GM18505 (cell line): Measurements from ENCODE around the gene CYP26B1.
"Not testable (repeated sequence)": the region's sequence is repeated elsewhere in the genome, so short reads cannot be mapped to it uniquely, and the experiment has no call there.

Experiments used
- ATAC-seq: cut with Tn5 transposase; IDR thresholded peaks from one replicate; pipeline ENCODE4 v1.9.1; 2021; ENCODE audit not compliant: unreplicated experiment
- POLR2A ChIP-seq: IDR thresholded peaks from 4 replicates; pipeline ENCODE4 v1.6.1; 2011; ENCODE audit warnings: borderline replicate concordance; ENCODE audit not compliant: insufficient read depth, insufficient read length; ENCODE audit errors: extremely low read depth

Gene CYP26B1

GRCh38 chr2:72089028-72089427 is 58.6 kb downstream of the CYP26B1 start:
- TF ChIP-seq POLR2A: no peak
- ATAC-seq: no peak

- not testable (repeated sequence) for ATAC-seq
These were observed 60.6 kb downstream of the CYP26B1 start for GRCh38 chr2:72086871-72087633.

- no peak for TF ChIP-seq POLR2A
- no peak for ATAC-seq
These were observed 62.1 kb downstream of the CYP26B1 start for GRCh38 chr2:72085513-72085912.

- ATAC-seq: no peak
These were observed 62.6 kb downstream of the CYP26B1 start for GRCh38 chr2:72085036-72085435.

GRCh38 chr2:72084584-72084976 is 63.1 kb downstream of the CYP26B1 start:
- ATAC-seq: no peak
- no peak for TF ChIP-seq POLR2A

More at GRCh38 chr2:72085036-72085435, 62.6 kb downstream of the CYP26B1 start:
- TF ChIP-seq POLR2A: no peak

- ATAC-seq: no peak
These were observed 63.7 kb downstream of the CYP26B1 start for GRCh38 chr2:72083751-72084583.

GRCh38 chr2:72082887-72083286 is 64.8 kb downstream of the CYP26B1 start:
- no peak for TF ChIP-seq POLR2A
- ATAC-seq: no peak

More at GRCh38 chr2:72083751-72084583, 63.7 kb downstream of the CYP26B1 start:
- TF ChIP-seq POLR2A: no peak

- TF ChIP-seq POLR2A: no peak
- no peak for ATAC-seq
These were observed 65.6 kb downstream of the CYP26B1 start for GRCh38 chr2:72082021-72082601.

GRCh38 chr2:72081451-72081850 is 66.2 kb downstream of the CYP26B1 start:
- no peak for TF ChIP-seq POLR2A

GRCh38 chr2:72080286-72081145 is 67.1 kb downstream of the CYP26B1 start:
- TF ChIP-seq POLR2A: no peak
- ATAC-seq: no peak

More at GRCh38 chr2:72081451-72081850, 66.2 kb downstream of the CYP26B1 start:
- ATAC-seq: no peak
